Stimulated activated CD4-positive, alpha-beta T cell treated with anti-CD3 and anti-CD28 coated beads, Interleukin-4, amount 100 ng/mL, for 24 hours (primary cell): ENCODE measurements around the gene TREML4.
"Not testable (repeated sequence)": the region's sequence is repeated elsewhere in the genome, so short reads cannot be mapped to it uniquely, and the experiment has no call there.

Experiments
- DNase-seq: peaks from one replicate; pipeline ENCODE4 v3.0.0-alpha.2; 2020

Gene TREML4

DNA sequence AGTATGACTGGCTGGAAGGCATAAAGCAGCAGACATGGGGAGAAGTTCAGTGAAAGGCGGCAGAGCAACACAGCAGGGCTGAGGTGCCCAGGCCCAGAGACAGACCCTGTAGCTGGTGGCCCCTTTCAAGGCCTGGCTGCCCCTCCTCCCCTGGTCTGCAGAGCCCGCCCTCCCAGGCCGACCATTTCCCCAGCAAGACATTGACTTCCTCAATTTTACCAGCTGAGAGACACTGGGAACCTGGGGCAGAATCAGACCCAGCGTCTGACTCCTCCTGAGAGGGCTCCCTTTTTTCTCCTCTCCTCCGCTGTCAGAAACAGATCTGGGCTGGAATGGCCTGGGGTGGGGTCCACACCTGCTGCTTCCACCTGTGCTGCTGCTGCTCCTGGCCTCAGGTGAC, at the start of gene TREML4:
Gene TREML4 (plus strand): TSS at position 254 of the 400 bp plus-strand sequence. CDS start 79 bp downstream, at position 333.
- no peak for DNase-seq

DNA sequence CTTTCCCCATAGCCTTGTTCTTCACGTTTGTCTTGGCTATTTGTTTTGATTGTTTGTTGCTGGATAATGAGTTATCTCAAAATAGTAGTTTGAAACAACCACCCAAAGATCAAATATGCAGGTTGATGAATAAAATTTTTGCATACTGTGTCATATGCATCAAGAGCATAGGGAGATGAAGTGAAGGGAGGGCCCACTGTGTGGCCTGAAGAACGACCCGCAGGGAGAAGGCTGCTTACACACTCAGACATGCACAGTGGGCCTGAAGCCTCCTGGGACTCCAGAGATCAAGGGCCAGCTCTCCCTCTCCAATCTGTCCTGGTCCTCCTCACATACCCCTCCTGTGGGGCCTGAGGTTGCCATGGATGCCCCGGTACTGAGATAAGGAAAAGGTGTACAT, 49.0 kb upstream of the TREML4 start:
- DNase-seq = no peak

DNA sequence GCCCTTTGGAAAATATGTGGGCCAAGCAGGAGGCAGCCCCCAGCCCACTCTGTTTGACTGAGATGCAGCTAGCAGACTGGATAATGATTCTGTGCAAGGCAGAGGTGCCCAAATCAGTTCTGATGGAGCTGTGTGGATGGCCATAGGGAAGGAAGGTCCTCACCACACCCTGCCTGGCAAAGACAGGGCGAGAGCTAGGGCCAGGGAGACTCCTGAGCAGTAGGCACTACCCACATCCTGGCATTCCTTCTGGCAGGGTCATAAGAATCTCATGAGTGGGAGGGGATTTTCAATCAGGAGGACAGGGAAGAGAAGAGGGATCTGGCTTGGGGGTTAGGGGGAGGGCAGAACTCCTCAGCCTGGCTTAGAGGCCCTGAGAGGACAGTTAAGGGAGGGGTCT, 46.6 kb upstream of the TREML4 start:
- no peak for DNase-seq

DNA sequence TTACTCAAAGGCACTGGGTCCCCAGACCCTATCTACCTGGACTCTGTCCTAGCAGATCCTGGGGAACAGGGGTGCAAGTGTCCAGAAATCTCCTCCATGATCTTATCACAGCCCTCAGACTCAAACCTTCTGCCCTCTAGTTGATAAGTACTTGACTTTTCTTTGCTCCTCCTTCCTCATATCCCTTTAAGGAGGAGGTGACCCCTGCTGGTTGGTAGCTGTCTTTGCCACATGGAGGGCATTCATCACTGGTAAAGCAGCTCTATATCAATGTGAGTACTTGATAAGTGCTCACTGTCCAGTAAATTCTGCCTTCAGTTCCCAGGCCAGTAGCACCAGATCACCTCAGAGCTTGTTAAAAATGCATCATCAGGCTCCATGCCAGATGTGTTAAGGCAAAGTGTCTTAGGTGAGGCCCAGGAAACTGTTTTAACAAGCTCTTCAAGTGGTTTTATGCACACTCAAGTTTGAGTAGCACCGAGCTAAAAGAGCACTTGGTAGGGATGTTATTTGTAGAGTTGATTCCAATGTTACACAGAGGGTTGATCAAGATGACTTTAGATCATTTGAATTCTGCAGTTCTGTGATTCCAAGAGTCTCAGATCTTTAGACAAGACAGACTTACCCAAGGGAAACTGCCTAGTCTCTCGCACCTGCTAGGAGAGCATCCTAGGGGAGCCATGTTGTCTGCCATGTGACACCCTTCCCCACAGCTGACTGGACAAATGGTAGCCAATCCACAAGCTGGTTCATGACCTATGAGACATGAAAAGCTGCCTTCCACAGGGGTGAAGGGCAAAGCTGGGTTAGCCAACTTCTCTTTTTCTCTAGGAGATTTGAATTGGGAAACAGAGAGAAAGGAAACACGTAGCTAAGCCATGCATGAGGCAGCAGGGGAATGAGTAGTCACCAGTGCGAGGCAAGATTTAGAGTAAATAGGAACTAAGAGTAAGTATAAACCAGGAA, 45.8 kb upstream of the TREML4 start:
- peak; percentile 51 for DNase-seq

DNA sequence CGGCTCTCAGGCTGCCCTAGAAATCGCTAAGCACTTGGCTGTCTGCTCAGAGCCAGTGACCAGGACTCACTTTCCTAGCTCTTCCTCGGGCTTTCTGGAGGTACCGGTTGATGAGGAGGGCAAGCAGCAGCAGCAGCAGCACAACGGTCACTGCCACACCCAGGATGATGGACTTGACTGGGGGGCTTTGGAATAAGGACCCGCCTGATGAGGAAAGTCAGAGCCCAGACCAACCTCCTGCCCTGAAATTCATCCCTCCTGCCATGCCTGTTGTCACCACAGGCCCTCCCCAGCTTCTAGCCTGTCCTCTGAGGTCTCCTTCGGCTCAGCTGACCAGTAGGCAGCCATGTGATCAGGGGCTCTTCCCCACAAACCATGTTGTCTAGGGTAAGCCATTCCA, 43.4 kb upstream of the TREML4 start:
- DNase-seq = no peak

DNA sequence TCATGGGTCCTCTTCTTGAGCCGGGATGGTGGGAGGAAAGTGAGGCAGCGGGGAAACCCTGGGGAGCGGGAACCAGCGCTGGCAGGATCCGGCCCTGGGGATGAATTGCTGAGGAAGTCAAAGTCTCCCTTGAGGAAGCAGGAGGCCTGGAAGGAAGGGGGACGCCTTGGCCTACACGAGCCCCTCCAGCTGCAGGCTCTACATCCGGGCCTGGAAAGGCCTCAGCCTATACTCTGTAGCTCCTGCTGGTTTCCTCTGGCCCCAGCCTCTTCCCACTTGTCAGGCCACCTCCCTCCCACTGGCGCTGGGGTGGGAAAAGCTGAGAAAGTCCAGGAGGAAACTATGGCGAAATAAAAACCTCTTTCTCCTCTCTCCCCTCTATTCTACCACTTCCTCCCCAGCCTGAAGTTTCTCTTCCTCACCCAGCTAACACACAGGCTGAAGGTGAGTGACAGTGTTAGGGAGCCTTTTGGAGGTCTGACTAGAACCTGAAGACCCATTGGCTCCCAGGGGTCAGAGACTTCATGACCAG, 42.1 kb upstream of the TREML4 start:
- no peak for DNase-seq

DNA sequence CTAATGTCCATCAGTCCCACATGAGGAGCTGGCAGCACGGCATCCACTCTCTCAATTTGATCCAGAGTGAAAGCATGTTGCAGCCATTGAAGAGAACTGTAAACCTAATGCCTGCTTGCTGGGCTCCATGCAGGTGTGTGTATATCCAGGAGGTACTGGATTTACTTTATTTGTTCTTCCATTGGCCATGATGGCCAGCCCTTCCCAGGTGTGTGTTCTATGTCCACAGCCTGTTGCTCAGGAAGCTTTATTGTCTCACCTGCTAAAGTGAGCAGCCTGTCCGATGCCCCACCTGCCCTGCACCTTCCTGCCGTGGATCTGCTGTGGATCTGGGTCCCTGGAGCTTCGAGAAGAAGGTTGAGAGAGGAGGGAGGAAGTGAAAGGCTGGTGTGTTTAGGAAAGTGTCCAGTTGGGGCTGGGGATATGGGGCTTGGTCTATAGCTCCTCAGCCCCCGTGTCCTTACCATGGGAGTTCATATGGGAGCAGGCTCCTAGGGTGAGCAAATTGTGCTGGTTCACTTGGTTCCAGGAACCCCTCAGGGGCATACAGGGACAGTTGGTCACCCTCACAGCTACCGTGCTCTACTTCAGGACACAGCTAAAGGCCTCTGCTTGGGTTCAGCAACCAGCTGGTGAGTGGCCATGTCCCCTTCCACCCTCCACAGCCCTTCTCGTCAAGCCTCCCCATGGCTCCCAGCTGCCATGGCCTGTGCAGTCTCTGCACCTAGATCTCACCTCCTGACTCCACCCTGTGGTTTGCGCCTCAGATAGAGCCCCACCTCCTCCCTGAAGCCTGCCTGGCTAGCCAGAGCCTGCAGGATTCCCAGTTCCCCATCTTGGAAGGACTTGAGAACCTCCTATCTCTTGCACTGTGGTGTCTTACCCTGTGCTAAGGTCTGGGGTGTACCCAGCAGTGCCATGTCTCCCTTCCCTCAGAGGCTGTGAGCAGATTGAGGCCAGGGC, 39.9 kb upstream of the TREML4 start:
- DNase-seq = no peak

DNA sequence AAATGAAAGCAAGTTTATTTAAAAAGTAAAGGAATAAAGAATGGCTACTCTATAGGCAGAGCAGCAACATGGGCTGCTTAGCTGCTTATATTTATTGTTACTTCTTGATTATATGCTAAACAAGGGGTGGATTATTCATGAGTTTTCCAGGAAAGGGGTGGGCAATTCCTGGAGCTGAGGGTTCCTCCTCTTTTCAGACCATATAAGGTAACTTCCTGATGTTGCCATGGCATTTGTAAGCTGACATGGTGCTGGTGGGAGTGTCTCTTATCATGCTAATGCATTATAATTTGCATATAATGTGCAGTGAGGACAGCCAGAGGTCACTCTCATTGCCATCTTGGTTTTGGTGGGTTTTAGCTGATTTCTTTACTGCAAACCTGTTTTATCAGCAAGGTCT, 39.1 kb upstream of the TREML4 start:
- DNase-seq = not testable (repeated sequence)

GRCh38 chr6:41189967-41190366, 38.2 kb upstream of the TREML4 start:
- DNase-seq = no peak

DNA sequence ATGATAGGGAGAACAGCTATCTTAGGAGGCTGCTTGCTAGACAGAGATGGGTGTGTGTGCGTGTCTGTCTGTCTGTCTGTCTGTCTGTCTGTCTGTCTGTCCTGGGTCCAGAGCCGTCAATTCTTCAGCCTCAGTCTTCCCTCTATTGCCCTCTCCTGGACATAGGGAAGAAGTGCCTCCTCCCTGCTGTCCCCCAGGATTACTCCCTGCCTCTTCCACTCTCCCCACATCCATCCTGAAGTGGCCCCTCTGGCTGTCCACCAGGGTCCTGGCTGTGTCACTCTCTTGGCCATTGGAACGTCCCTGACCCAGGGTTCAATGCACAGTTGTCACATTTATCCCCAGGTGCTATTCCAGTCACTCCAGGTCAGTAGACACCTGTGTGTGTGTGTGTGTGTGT, 37.4 kb upstream of the TREML4 start:
- DNase-seq = no peak

DNA sequence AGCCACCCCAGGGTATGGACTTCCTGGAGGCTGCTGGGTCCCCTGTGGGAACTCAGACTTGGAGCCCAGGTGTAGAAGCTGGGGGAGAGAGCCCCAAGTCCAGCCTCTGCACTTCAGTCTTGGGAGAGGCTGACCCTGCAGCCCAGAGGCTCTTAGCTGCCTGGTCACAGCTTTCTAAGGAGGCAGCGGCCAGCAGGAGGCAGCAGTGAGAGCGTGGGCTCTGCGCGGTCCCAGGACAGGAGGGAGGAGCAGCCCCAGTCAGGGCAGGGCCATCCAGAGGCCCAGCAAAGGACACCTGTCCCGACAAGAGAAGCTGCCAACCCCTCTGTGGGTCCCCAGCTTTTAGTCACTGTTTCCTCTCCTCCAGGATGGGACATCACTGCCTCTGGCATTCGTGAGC, 36.6 kb upstream of the TREML4 start:
- peak; percentile 30 for DNase-seq

DNA sequence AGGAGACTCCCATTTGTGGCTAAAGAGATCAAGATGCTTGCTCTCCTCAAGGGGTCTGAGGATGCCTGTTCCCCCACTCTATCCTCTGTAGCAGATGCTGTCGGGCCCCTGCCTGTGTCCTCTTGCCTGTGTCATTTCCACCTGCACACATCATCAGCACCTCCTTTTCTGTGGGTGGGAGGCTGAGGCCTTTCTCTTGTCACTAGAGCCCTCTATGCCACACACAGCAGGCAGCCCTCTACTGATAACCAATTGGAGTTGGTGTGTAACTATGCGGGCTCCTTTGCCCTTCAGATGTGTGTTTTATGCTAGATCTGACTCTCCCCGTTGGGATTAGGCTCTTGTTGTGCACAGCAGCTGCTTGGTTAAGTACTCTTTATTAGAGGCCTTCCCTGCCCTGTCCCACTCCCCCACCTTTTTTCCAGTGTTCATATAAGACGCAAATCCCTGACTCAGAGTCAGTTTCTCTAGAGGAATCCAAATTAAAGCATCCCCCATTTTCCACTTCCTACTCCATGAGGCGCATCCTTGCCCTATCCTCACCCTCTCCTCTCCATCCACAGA, 34.9 kb upstream of the TREML4 start:
- no peak for DNase-seq

GRCh38 chr6:41193884-41194283, 34.3 kb upstream of the TREML4 start:
- DNase-seq = no peak

DNA sequence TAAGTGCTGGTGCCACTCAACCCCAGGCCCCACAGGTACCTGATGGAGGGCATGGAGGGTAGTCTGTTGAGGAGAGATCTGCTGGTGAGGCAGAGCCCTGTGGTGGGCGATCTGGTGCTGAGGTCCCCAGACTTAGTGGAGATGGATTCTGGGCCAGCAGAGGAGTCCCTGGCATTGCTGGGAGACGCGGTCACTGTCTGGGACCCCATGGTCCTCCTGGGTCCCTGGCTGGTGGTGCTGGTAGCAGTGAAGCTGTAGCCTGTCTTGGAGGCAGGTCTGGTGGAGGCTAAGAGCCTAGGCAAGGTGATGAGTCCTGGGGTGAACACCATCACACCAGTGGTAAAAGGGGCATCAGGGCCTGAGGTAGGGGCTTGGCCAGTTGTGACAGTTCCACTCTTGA, 33.8 kb upstream of the TREML4 start:
- DNase-seq = no peak

- no peak for DNase-seq
Observed at GRCh38 chr6:41197234-41197633, 30.9 kb upstream of the TREML4 start.

GRCh38 chr6:41199552-41200246, 28.4 kb upstream of the TREML4 start:
- peak; percentile 40 for DNase-seq

DNA sequence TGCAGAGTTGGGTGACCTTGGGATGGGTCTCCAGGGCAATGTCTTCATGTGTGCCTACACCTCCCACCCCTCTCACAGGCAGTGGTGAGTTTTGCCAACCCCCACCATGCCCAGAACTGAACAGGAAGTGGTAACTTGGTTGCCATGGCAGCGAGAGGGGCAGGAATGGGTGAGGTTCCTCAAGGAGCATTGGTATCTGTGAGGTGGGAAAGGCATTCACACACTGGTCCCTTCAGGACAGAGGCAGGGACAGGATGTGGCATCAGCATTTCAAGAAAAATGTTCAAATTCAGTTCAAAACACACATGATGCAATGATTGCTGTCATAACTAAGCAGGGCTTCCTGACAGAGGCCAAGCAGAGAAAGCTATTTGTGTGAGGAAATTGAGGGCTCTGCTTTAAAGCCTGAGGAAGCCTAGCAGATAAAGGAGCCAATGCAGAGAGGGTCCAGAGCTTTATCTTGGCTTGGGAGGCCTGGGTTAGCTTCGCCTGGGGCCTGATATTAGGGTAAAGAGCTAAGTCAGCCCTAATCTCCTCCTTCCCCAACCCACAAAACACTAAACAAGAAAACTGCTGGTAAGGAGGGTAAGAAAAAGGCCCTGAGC, 27.8 kb upstream of the TREML4 start:
- peak; percentile 53 for DNase-seq

- peak; percentile 25 for DNase-seq
Observed at GRCh38 chr6:41200901-41201763, 27.0 kb upstream of the TREML4 start, which contains the start of gene TREML2. Gene TREML2, minus strand, starts transcription at chr6:41201149. Its CDS starts 141 bp downstream, at chr6:41201008.

GRCh38 chr6:41201764-41202173, 26.4 kb upstream of the TREML4 start:
- DNase-seq = no peak

DNA sequence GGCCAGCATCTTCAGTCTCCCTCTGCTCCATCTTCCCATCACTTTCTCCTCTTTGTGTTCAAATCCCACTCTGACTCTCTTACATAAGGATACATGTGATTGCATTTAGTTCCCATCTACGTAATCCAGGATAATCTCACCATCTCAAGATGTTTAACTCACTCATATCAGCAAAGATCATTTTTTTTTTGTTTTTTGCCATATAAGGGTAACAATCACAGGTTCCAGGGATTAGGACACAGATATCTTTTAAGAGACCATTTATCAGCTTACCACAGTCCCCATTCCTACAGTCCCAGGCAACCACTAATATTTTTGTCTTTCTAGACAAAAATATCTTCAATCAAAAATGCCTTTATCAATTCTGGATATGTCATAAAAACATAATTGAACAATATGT, 24.0 kb upstream of the TREML4 start:
- DNase-seq = no peak
